ENCODE data around the gene C2CD3. TPM values are rescaled to one million over a fixed set of nuclear protein-coding genes. Genes with fewer than 3 reads are reported as not detected.

Gene C2CD3
- total RNA-seq, 2 donors from 2014 or later, result 19.2 to 22.7 TPM

DNA sequence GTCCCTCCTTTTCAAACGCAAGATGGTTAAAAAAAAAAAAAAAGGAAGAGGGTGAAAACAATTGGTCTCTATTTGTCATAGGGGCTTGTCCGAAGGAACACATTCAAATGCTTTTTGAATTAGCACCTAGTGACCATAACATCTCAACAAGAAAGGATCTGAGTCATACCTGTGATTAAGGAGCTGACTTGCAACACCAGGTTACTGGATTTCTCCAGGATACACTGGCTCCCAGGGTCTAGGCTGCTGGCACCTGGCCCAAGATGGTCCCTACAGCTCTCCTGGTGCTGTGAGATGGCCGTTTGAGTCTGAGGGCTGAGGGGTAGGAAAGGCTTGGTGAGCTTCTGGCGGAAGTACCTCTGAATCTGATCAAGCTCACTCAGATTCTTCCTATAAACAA is 133.5 kb downstream of the C2CD3 start:
- intact Hi-C loops (cut with DNase I, micrococcal nuclease), result no loop called here
- no peak for DNase-seq
- no peak for ATAC-seq

DNA sequence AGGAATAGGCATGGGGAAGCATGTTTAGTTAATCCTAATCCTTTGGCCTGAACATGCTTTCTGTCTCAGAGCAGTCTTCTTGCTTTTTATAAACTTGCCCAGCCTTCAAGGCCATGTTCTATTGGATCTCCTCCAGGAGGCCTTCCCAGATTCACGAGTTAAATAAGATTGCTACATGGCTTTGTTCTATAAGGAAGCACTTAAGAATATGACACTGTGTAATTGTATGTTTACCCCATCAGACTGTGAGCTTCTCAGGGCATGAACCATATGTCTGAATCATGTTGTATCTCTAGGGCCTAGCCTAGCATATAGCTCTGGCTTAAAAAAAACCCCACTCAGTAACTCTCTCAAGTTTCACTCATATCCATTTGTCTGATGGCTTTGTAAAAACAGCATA is 135.5 kb downstream of the C2CD3 start:
- DNase-seq (no peak), ATAC-seq (peak; percentile 97)
- intact Hi-C loops (cut with DNase I, micrococcal nuclease), result no loop called here

DNA sequence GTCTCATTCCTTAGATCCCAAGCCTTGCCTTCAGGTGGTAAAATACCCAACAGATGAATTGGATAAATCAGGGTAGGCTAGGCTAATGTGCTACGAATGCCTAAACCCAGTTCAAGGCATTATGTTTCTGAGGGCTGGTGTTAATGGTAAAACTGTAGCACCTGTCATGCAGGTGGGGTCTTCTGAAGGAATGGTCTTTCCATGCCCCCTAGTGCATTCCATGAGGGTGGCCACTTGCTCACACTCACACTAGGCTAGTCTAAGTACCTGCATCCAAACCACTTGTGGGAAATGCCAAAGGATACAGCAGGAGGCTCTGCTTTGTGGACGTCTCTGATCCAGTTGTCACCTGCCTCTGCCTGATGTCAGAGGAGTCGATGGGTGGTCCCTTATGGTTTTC is 137.8 kb downstream of the C2CD3 start:
- intact Hi-C loops (cut with DNase I, micrococcal nuclease), result no loop called here
- ATAC-seq (no peak), DNase-seq (no peak)

DNA sequence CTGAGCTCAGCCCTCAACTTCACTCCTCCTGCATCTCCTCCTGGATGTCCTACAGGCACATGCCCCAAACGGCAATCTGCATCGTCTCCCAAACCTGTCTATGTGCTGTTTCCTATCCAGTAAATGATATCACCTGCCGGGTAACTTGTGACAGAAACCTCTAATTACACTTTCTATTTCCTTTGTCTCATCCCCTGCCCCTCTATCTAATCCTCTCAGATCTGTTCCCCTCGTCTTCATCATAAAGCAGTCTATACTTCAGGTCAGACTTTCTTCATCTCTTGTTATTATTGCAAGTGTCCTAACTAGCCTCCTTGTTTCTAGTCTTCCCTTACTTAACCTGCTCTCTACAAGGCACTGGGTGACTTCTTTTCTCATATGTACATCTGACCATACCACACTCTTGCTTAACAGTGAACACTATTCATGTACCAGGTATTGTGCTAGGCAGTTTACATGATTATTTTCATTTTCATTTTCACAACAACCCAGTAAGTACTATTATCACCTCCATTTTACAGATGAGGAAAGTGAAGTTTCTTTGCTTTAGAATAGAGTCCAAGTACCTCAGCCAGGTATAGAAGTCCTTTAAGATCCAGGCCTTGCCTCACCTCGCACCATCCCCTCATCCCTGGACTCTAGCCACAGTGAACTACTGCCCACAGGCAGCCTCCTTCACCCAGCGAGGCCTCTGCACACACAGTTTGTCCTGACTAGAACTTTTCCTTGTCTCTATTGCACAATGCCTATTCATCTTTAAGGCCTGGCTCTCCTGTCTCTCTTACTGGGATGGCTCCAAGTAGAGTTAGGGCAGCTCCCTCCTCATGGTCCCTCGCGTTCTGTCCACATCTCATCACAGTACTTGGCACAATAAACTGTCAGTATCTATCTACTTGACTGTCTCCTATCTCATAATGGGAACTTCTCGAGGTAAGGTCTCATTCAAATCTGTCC is 139.8 kb downstream of the C2CD3 start:
- DNase-seq (no peak), ATAC-seq (no peak)
- intact Hi-C loops (cut with DNase I, micrococcal nuclease), result no loop called here

DNA sequence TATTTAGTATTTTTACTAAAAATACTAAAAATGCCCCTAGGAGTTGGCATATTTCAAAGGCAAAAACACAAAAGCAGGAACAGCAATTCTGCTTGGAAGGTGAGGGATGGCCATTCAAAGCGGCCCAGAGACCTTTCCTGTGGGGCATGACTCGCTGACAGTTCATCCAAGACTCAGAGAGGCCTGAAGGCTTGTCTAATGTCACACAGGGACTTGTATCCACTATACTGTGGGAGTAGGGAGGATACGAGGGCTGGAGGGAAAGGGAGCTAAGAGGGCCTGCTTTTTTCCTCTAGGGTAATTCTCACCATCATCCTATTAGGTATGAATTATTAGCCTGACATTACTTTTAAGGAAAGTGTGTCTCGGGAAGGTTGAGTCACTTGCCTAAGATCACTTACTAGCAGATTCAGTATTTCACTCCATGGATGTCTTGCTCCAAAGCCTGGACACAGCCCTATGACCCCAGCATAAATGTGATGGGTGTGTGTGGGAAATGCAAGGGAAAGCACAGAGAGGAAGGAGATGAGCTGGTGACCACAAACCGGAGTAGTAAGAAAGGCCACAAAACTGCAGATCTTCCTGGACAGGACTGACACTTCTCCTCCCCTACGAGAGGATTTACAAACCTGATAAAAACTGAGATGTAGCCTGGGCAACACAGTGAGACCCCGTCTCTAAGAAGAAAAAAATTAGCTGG is 145.2 kb downstream of the C2CD3 start:
- intact Hi-C loops (cut with DNase I, micrococcal nuclease), result no loop called here
- DNase-seq (no peak), ATAC-seq (no peak)

DNA sequence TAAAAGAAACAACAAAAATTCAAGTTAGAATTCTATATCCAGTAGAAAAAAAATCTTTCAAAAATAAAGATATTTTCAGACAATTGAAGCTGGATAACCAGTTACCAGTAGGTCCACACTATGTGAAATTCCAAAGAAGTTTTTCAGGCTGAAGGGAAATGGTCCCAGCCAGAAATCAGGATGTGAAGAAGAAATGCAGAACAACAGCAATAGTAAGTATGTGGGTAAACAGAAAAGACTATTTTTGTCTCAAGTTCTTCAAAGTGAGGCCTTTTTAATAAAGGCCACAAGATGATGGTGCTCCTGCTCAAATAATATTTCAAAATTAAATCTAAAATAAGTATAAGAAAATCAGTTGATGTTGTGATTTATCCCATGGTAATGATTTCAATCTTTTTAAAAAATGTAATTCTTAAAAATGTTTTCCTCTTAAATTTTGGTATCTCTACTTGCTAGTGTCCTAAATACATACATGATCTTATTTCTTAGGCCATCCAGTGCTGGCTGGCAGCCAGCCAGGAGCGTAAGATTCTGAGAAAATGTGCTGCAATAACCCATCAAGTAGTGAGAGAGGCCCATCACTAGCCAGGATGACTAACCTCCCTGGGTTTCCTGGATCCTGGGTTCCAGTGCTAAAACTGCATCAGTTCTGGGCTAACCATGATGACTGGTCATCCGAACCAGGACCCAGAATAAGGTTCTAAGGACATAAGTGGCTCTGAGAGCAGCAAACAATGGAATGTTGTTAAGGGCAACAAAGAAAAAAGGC is 146.4 kb downstream of the C2CD3 start:
- ATAC-seq (no peak), DNase-seq (no peak)
- intact Hi-C loops (cut with DNase I, micrococcal nuclease), result no loop called here

DNA sequence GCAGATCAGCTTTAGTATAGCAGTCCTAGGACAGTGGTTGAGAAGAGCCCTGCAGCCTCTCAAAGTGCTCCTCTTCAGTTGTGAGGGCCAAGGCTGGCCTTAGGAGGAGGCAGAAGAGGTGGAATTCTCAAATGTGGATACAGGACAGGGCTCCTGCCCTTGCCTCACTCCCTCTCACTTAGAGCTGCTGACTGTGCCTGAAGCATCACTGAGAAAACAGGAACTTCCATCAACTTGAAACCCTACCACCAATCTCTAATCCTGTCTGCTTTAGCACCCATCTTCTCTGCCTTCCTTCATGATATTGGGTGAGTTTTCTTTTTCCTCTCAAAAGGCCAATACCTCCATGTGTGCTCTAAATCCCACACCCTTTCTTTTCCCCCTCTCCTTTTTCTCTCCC is 147.5 kb downstream of the C2CD3 start:
- intact Hi-C loops (cut with DNase I, micrococcal nuclease), result no loop called here
- ATAC-seq, result no peak
- no peak for DNase-seq

DNA sequence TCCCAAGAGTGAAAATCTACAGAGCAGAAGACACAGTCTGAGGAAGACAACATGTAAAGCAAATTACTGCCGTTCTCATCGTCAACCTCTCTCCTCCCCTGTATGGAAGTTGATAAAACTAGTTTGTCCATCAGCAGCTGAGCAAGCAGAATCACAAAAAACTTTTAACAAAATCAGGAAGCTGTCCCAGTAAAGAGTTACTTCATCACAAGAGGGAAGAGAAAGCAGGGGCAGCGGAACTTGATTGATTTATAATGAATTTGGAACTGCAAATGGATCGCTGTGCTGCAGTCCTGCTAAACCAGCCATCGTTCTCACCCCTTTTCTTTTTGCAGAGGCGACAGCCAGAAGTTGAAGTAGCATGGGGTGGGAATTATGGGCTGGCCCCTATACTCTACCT is 148.3 kb downstream of the C2CD3 start:
- ATAC-seq, result no peak
- intact Hi-C loops (cut with DNase I, micrococcal nuclease), result no loop called here

DNA sequence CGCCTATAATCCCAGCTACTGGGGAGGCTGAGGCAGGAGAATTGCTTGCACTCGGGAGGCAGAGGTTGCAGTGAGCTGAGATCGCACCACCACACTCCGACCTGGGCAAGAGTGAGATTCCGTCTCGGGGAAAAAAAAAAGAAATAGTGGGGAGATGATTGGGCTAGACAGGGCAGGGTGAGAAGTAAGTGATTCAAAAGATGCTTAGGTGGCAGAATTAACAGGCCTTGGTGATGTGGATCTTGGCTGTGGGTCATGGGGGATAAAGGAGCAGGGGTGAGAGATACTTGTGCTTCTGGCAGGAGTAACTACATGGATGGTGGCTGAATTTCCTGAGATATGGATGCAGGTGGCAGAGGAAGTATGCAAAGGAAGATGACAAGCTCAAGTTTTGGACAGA is 148.8 kb downstream of the C2CD3 start:
- DNase-seq (no peak), ATAC-seq (no peak)
- intact Hi-C loops (cut with DNase I, micrococcal nuclease), result no loop called here

More for the DNA sequence above, 148.3 kb downstream of the C2CD3 start:
- no peak for DNase-seq

DNA sequence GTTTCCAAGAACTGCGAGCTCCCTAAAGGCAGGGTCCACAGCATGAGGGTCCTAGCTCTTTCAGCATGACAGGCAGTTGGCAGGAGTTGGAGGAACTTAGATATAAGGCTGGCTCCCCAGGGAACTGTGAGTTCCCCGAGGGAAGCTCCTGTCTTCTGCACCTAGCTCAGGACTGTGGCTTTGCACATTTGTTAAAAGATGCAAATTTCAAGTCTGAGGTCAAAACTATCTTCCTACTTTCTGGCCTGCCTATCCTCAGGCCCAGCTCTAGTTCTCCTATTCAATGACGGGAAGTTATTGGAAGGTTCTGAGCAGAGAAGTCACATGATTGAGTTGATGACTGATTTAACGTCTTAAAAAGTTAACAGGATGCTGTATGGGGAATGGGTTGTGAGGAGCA is 150.3 kb downstream of the C2CD3 start:
- ATAC-seq (no peak), DNase-seq (no peak)
- intact Hi-C loops (cut with DNase I, micrococcal nuclease), result no loop called here

DNA sequence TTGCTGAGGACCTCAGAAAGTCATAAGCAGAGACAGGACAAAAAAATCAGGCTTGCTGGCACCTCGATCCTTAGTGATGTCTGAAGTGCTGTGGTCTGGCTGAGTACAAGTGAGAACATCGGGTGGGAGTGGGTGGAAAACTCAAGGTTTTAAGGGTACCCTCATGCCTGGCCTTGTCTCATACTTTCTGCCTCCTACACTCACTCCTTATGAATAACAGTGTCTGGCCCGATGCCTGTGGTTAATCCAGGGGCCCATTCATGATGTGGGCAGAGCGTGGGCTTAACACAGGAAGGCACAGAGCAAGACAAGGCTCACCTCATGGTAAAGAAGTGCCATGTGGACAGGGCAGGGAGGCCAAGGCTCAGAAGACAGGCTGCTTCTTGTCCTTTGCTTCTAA is 150.9 kb downstream of the C2CD3 start:
- intact Hi-C loops (cut with DNase I, micrococcal nuclease), result no loop called here
- ATAC-seq, result no peak
- DNase-seq, result no peak

DNA sequence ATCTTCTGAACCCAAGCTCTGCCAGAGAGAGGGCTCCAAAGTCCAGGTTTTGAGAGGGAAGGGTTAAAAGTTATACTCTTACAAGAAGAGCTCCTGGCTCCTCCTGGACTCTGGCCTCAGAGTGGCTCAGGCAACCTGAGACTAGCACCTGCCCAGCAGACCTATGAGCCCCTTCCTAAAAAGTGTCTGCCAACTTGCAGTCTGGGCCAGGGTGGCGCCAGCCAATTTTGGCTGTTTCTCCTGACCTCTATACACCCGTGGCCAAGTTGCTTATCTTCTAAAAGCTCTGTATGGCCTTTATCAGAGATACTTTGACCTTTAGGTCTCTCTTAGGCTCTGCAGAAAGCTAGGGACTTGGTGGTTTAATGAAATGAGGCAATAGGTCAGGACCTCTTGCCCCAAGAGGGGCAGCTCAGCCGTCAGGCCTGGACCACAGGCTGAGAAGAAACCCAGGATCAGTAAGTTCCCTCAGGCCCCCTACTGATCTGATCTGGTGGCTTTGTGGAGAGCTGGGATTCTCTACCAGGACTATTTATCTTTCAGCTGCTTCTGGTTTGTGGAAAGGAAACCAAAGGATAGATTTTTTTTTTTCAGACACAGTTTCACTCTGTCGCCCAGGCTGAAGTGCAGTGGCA is 151.6 kb downstream of the C2CD3 start:
- ATAC-seq (peak; percentile 64), DNase-seq (peak; percentile 33 to 42)
- intact Hi-C loops (cut with DNase I, micrococcal nuclease), result no loop called here

DNA sequence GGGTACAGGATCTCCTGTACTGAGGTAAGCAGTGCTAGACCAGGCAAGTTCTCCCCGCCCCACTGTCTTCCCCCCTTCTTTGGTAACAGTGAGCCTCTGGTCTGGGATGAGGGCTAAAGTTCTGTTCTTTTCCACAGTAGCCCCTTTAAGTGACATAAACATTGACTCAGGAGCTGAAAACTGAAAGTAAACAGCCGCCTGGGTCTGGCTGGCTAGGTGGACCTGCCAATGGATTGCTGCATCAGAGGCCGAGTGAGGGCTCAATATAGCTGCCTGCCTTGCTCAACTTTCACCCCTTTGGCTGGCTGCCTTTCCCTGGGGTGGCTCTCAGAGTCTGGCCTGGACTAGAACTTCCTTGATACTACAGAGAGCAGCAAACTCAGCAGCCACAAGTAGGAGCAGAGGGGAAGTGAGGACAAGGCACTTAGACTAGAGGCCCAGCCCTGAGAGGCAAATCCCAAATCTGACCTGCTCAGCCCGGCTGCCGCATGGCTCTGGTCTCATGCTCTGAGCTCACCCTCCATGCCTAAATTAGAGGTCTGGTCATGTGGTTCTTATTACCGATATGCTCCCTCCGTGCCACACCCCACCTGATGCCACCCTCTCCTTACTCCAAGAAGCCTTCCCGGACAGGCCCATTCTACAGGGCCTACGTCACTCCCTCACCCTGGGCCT is 152.3 kb downstream of the C2CD3 start:
- intact Hi-C loops (cut with DNase I, micrococcal nuclease), result no loop called here
- ATAC-seq (peak; percentile 93), DNase-seq (peak; percentile 90 to 96)

DNA sequence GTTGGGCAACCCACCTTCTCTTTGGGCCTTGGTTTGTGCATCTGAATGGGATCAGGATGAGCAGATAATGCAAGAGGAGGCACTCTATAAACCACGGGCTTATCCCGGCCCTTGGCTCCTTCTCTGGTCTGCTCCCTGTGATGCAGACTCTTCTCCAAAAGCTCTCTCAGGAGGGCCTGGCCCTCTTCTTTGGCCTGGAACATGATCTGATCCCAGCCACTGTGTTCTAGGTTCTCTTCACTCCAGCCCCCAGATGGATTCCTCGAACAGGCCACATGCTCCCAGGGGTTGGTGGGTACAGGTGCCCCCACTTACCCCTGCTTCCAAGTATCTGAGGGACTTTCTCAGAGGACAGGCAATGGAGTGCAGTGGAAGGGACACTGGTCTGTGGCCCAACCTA is 153.2 kb downstream of the C2CD3 start:
- no peak for ATAC-seq
- intact Hi-C loops (cut with DNase I, micrococcal nuclease), result no loop called here
- no peak for DNase-seq

DNA sequence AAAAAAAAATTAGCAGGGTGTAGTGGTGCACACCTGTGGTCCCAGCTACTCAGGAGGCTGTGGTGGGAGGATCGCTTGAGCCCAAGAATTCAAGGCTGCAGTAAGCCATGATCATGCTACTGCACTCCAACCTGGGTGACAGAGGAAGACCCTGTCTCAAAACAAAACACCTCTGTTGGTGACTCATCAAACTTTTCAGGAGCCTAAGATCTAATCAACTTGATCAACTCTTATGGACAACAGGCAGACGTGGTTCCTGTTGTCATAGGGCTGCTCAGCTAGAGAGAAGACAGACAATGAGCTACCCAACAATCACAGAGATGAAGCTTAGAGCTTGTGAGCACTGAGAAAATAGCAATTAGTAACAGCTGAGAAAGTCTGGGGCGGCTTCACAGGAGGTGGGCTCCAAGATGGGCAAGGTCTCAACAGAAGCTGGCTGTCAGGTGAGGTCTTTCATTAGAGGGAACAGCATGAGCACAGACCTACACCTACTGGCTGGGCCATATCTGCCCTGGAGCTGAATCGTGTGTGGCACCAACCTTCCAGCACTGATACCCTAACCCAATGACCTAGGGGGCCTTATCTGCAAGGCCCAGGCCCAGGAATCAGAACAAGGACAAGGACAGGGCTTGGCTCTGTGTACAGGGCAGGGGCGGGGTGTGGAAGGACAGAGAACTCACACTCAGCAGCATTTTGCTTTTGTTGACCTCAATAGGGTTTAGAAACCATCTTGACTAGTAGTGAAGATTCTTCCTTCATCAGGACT is 154.7 kb downstream of the C2CD3 start:
- no peak for ATAC-seq
- intact Hi-C loops (cut with DNase I, micrococcal nuclease), result no loop called here
- no peak for DNase-seq

DNA sequence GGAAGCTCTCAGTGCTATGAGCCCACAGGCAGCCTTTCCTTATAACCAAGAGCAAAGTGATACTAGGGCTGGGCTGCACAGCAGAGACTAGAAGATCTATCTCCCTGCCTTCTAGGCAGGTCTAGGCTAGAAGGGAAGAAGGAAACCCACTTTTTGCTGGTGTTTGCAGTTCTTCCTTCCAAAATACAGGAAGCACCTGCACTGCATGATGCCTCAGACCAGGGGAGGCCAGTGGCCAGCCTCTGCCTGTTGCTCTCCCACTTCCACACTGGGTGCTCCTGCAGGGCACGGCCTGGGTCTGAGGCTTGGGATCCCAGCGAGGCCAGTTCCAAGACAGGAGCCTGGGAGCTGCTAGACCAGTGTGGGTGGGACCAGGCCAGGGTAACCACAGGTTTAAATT is 155.9 kb downstream of the C2CD3 start:
- ATAC-seq (no peak), DNase-seq (no peak)
- intact Hi-C loops (cut with DNase I, micrococcal nuclease), result no loop called here

DNA sequence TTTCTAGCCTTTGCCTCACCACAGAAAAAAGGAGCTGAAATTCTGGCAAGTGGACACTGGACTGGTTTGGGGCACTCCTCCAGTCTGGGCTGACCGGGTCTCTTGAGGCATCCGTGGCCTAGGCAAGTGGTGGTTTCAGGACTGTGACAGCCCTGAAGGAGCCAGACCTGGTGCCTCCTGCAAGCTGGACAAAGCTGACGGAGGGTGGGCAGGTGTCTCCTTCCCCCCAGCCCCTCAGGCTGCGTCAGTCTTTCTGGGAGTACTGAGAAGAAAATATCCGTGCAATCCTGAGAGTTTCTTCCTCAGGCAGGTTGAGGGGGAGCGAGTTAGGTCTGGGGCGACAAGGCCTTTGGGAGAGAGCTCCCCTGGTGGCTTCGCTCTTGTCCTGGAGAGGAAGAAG is 157.7 kb downstream of the C2CD3 start:
- no peak for DNase-seq
- intact Hi-C loops (cut with DNase I, micrococcal nuclease), result no loop called here
- ATAC-seq, result no peak

Data from left colon (tissue), 2 donors.